HCT116 (cell line): ENCODE results near the gene USP1. TPM values are rescaled to one million over a fixed set of nuclear protein-coding genes. Genes with fewer than 3 reads are reported as not detected.

Experiments
- ATAC-seq: fragments of 200-7000 bp; cut with Tn5 transposase; 2 replicates; pipeline ENCODE4 v1.9.1; 2020; ENCODE audit warnings: mild to moderate bottlenecking, moderate library complexity
- BruUV-seq: library from RNA; stranded (reverse); fragments of 400-500 nt; replicated peaks from 2 replicates; lab custom pipeline; 2021; lab: Mats Ljungman, UMichigan
- CTCF ChIA-PET: fragments of 300-600 bp; sonication (Branson Sonifier 250); formaldehyde crosslinking; loops from one replicate; lab custom pipeline; 2021; ENCODE audit warnings: antibody characterized with exemption; lab: Charles Lee
- POLR2A ChIA-PET: fragments of 300-600, 350-600 bp; sonication (Branson Sonifier 250); formaldehyde crosslinking; loops from one replicate; lab custom pipeline; 2021; ENCODE audit warnings: antibody characterized with exemption; lab: Charles Lee
- RAD21 ChIA-PET, 2 experiments: fragments of 300-600 bp; sonication (Branson Sonifier 250); formaldehyde crosslinking; loops; one replicate each; lab custom pipeline; 2023; ENCODE audit warnings: low total read pairs in 2 of 2; ENCODE audit not compliant: uncharacterized antibody in 2 of 2, unreplicated experiment in 2 of 2, low non-redundant PET in 1 of 2; lab: Charles Lee
- DNase-seq: peaks from one replicate; pipeline ENCODE4 v3.0.0-alpha.2; 2010; ENCODE audit warnings: low read depth, low spot score
- H2AFZ ChIP-seq: fragments of 200-600 bp; shearing (Covaris generic), sonication (generic); 2 replicates; pipeline ENCODE4 v1.6.1; 2017; ENCODE audit warnings: low read depth, mixed run types, mixed read lengths, antibody characterized with exemption, low read length; ENCODE audit not compliant: poor library complexity, severe bottlenecking
- H3K27ac ChIP-seq: 2 replicates; pipeline ENCODE4 v1.5.1; 2012; ENCODE audit warnings: low read depth, low read length
- H3K27me3 ChIP-seq: fragments of 200-600 bp; sonication (generic); 2 replicates; pipeline ENCODE4 v1.6.1; 2016; ENCODE audit warnings: mixed run types, low read length, mixed read lengths; ENCODE audit not compliant: insufficient read depth
- H3K36me3 ChIP-seq, 2 experiments: fragments of 200-500 bp in 1 of 2; fragments of 200-600 bp in 1 of 2; sonication (Bioruptor generic) in 1 of 2; sonication (generic) in 1 of 2; 2 replicates each; pipeline versions ENCODE4 v1.5.1 to v1.6.1; 2014 to 2016; ENCODE audit warnings: low read length in 2 of 2, inconsistent platforms in 1 of 2, mixed read lengths in 1 of 2, mixed run types in 1 of 2; ENCODE audit not compliant: insufficient read depth in 2 of 2, control insufficient read depth in 1 of 2
- H3K4me1 ChIP-seq, 2 experiments: fragments of 200-600 bp in 1 of 2; sonication (generic) in 1 of 2; 2 replicates each; pipeline versions ENCODE4 v1.5.1 to v1.6.1; 2012 to 2017; ENCODE audit warnings: low read length in 2 of 2, inconsistent platforms in 1 of 2, mild to moderate bottlenecking in 1 of 2, mixed read lengths in 1 of 2, mixed run types in 1 of 2, moderate library complexity in 1 of 2; ENCODE audit not compliant: insufficient read depth in 2 of 2, control insufficient read depth in 1 of 2
- H3K4me2 ChIP-seq: fragments of 200-600 bp; sonication (generic); 2 replicates; pipeline ENCODE4 v1.6.1; 2017; ENCODE audit warnings: mixed run types, low read length, mixed read lengths
- H3K4me3 ChIP-seq, 2 experiments: fragments of 200-600 bp in 1 of 2; sonication (generic) in 1 of 2; replicated peaks in 1 of 2; 2 replicates each; pipeline ENCODE4 v1.5.1; 2011 to 2016; ENCODE audit warnings: low read length in 2 of 2, control low read depth in 1 of 2, low read depth in 1 of 2, mild to moderate bottlenecking in 1 of 2, mixed read lengths in 1 of 2, mixed run types in 1 of 2
- H3K79me2 ChIP-seq: fragments of 200-600 bp; sonication (generic); 2 replicates; pipeline ENCODE4 v1.6.1; 2017; ENCODE audit warnings: mild to moderate bottlenecking, mixed run types, low read length, moderate library complexity, mixed read lengths; ENCODE audit not compliant: insufficient read depth
- H3K9ac ChIP-seq: fragments of 200-600 bp; sonication (generic); 2 replicates; pipeline ENCODE4 v1.6.1; 2016; ENCODE audit warnings: low read length, mixed read lengths
- H3K9me2 ChIP-seq: fragments of 200-600 bp; sonication (generic), shearing (Covaris generic); 2 replicates; pipeline ENCODE4 v1.6.1; 2017; ENCODE audit warnings: mixed run types, mild to moderate bottlenecking, moderate library complexity; ENCODE audit not compliant: insufficient read depth
- H3K9me3 ChIP-seq, 2 experiments: fragments of 200-500 bp in 1 of 2; fragments of 200-600 bp in 1 of 2; sonication (Bioruptor generic) in 1 of 2; sonication (generic) in 1 of 2; 2 replicates each; pipeline ENCODE4 v1.6.1; 2014 to 2017; ENCODE audit warnings: low read length in 2 of 2, mixed read lengths in 2 of 2, inconsistent platforms in 1 of 2, low read depth in 1 of 2, mild to moderate bottlenecking in 1 of 2, mixed run types in 1 of 2, moderate library complexity in 1 of 2; ENCODE audit not compliant: control insufficient read depth in 1 of 2, insufficient read depth in 1 of 2
- H4K20me1 ChIP-seq: fragments of 200-600 bp; sonication (generic), shearing (Covaris generic); 2 replicates; pipeline ENCODE4 v1.6.1; 2017; ENCODE audit warnings: mixed run types, mild to moderate bottlenecking, moderate library complexity; ENCODE audit not compliant: insufficient read depth
- ATF3 ChIP-seq: IDR thresholded peaks from 2 replicates; pipeline ENCODE4 v1.6.1; 2012
- CBX3 ChIP-seq: IDR thresholded peaks from 2 replicates; pipeline ENCODE4 v1.6.1; 2012; ENCODE audit warnings: low read depth
- CEBPB ChIP-seq: IDR thresholded peaks from 2 replicates; pipeline ENCODE4 v1.6.1; 2012; ENCODE audit warnings: low read depth
- EGR1 ChIP-seq: IDR thresholded peaks from 2 replicates; pipeline ENCODE4 v1.6.1; 2012; ENCODE audit warnings: low read depth
- ELF1 ChIP-seq: IDR thresholded peaks from 2 replicates; pipeline ENCODE4 v1.6.1; 2012; ENCODE audit warnings: low read depth, borderline replicate concordance
- EZH2 ChIP-seq: fragments of 200-600 bp; sonication (generic); IDR thresholded peaks from 2 replicates; pipeline ENCODE4 v1.6.1; 2017; ENCODE audit warnings: antibody characterized with exemption, mixed run types
- EZH2phosphoT487 ChIP-seq: fragments of 200-600 bp; IDR thresholded peaks from 2 replicates; pipeline ENCODE4 v1.6.1; 2018; ENCODE audit warnings: antibody characterized with exemption, borderline replicate concordance
- FOSL1 ChIP-seq: IDR thresholded peaks from 2 replicates; pipeline ENCODE4 v1.6.1; 2012; ENCODE audit warnings: low read depth
- JUND ChIP-seq: IDR thresholded peaks from 2 replicates; pipeline ENCODE4 v1.6.1; 2012
- POLR2A ChIP-seq: IDR thresholded peaks from 2 replicates; pipeline ENCODE4 v1.7.0; 2011; ENCODE audit warnings: borderline replicate concordance; ENCODE audit not compliant: insufficient read depth, insufficient read length; ENCODE audit errors: extremely low read depth
- POLR2AphosphoS5 ChIP-seq: IDR thresholded peaks from 2 replicates; pipeline ENCODE4 v1.6.1; 2011; ENCODE audit warnings: mild to moderate bottlenecking, low read depth, low read length, moderate library complexity
- REST ChIP-seq: IDR thresholded peaks from 2 replicates; pipeline ENCODE4 v1.6.1; 2012; ENCODE audit warnings: low read depth
- SIN3A ChIP-seq: IDR thresholded peaks from 2 replicates; pipeline ENCODE4 v1.6.1; 2012; ENCODE audit warnings: low read depth
- SRF ChIP-seq: IDR thresholded peaks from 2 replicates; pipeline ENCODE4 v1.6.1; 2012; ENCODE audit warnings: low read depth
- TCF7L2 ChIP-seq: IDR thresholded peaks from 2 replicates; pipeline ENCODE4 v1.7.0; 2011; ENCODE audit warnings: borderline replicate concordance, inconsistent platforms; ENCODE audit not compliant: insufficient read depth, insufficient read length; ENCODE audit errors: extremely low read depth
- ZBTB33 ChIP-seq: IDR thresholded peaks from 2 replicates; pipeline ENCODE4 v1.6.1; 2011; ENCODE audit warnings: mild to moderate bottlenecking, low read length, moderate library complexity; ENCODE audit not compliant: insufficient replicate concordance; ENCODE audit errors: extremely low read depth
- ZFX ChIP-seq: fragments of 450-650 bp; IDR thresholded peaks from 2 replicates; pipeline ENCODE4 v1.6.1; 2017
- ZNF274 ChIP-seq: fragments of 200-500 bp; sonication (Bioruptor generic); IDR thresholded peaks from 2 replicates; pipeline ENCODE4 v1.6.1; 2014; ENCODE audit warnings: mild to moderate bottlenecking, low read depth, low read length, inconsistent platforms
- intact Hi-C: fragments of 100-400 bp; cut with micrococcal nuclease; formaldehyde crosslinking; loops from 2 replicates; pipeline ENCODE4 v1.10.0; 2022
- total RNA-seq: library from RNA; stranded (reverse); gene quantifications from one replicate; pipeline ENCODE4 v1.2.1, GENCODE V29; 2021; ENCODE audit not compliant: unreplicated experiment

Gene USP1
- total RNA-seq, 1 experiment from 2014 or later, result 37.8 TPM

GRCh38 chr1:62484824-62485468, 48.1 kb downstream of the USP1 start:
- TF ChIP-seq ZNF274, result no peak
- TF ChIP-seq CBX3, result no peak
- TF ChIP-seq SIN3A, result no peak
- TF ChIP-seq EGR1, result no peak
- no peak for TF ChIP-seq FOSL1
- TF ChIP-seq ZBTB33, result no peak
- no peak for TF ChIP-seq CEBPB
- no peak for TF ChIP-seq ATF3
- no peak for TF ChIP-seq EZH2
- no peak for TF ChIP-seq REST
- no peak for TF ChIP-seq ELF1
- TF ChIP-seq POLR2AphosphoS5, result no peak
- TF ChIP-seq EZH2phosphoT487, result no peak
- no peak for TF ChIP-seq SRF
- TF ChIP-seq ZFX, result no peak
- TF ChIP-seq TCF7L2, result no peak
- TF ChIP-seq POLR2A, result no peak
- no peak for TF ChIP-seq JUND
- no peaks in the 10 kb centered on the region for H3K4me1 ChIP-seq
- H3K36me3 ChIP-seq, result no peaks in the 10 kb centered on the region
- BruUV-seq, result no TSS peak
- H3K4me2 ChIP-seq, result no peak overlapping the region
- H3K27me3 ChIP-seq, result no peaks in the 10 kb centered on the region
- H3K4me3 ChIP-seq, result no peak overlapping the region
- H3K79me2 ChIP-seq, result no peaks in the 10 kb centered on the region
- ChIA-PET RAD21 (no interaction called here), CTCF (no interaction called here), POLR2A (no interaction called here)
- H3K9me3 ChIP-seq, result no peaks in the 10 kb centered on the region
- H2AFZ ChIP-seq, result no peak overlapping the region
- H4K20me1 ChIP-seq, result no peaks in the 10 kb centered on the region
- ATAC-seq, result no peak
- H3K27ac ChIP-seq, result no peak overlapping the region
- intact Hi-C loops, result no loop called here
- H3K9ac ChIP-seq, result no peak overlapping the region
- H3K9me2 ChIP-seq, result no peaks in the 10 kb centered on the region
- no peak for DNase-seq
